Measurements from ENCODE around the gene STMN3. TPM values are rescaled to one million over a fixed set of nuclear protein-coding genes. Genes with fewer than 3 reads are reported as not detected.

STMN3 gene
- total and polyA plus RNA-seq, 8 donors = 12.6 to 47.0 (median 34.4) TPM

GRCh38 chr20:63597651-63598478 is 55.4 kb downstream of the STMN3 start:
- Histone ChIP-seq H3K27ac (no peak overlapping the region), H3K4me1 (no peaks in the 10 kb centered on the region), H3K36me3 (peaks cover 0 to 98% of the 10 kb centered on the region in 2 donors), H3K4me3 (no peak overlapping the region), H3K27me3 (no peaks in the 10 kb centered on the region), H3K9me3 (no peaks in the 10 kb centered on the region)
- ATAC-seq (no peak), DNase-seq (peak in 1 of 4 donors; percentile 65)
- intact Hi-C loops (cut with DNase I) = no loop called here
- TF ChIP-seq, protein P1, sequence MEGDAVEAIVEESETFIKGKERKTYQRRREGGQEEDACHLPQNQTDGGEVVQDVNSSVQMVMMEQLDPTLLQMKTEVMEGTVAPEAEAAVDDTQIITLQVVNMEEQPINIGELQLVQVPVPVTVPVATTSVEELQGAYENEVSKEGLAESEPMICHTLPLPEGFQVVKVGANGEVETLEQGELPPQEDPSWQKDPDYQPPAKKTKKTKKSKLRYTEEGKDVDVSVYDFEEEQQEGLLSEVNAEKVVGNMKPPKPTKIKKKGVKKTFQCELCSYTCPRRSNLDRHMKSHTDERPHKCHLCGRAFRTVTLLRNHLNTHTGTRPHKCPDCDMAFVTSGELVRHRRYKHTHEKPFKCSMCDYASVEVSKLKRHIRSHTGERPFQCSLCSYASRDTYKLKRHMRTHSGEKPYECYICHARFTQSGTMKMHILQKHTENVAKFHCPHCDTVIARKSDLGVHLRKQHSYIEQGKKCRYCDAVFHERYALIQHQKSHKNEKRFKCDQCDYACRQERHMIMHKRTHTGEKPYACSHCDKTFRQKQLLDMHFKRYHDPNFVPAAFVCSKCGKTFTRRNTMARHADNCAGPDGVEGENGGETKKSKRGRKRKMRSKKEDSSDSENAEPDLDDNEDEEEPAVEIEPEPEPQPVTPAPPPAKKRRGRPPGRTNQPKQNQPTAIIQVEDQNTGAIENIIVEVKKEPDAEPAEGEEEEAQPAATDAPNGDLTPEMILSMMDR (IDR thresholded peaks at IDR 0.05) = no peak

DNA sequence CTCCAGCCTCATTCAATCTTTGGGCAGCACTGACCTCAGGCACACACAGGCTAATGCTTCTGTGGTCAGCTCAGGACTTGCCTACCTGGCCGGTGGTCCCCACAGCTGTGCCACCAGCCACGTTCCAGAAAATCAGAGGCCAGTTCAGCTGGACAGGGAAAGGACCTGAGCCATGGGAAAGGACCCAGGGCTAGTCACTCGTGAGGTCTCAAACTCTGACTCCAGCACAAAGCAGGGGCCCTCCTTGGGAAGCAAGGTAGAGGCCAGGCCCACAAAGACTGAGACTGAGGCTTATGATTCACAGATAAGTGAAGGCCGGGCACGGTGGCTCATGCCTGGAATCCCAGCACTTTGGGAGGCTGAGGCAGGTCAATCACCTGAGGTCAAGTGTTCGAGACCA is 56.8 kb downstream of the STMN3 start:
- intact Hi-C loops (cut with DNase I) = no loop called here
- Histone ChIP-seq H3K4me3 (no peak overlapping the region), H3K36me3 (peaks cover 0 to 98% of the 10 kb centered on the region in 2 donors), H3K4me1 (no peaks in the 10 kb centered on the region), H3K9me3 (no peaks in the 10 kb centered on the region), H3K27ac (no peak overlapping the region), H3K27me3 (no peaks in the 10 kb centered on the region)
- no peak for ATAC-seq
- peak in 1 of 4 donors; percentile 42 for DNase-seq
- TF ChIP-seq, protein P1 (IDR thresholded peaks at IDR 0.05) = no peak

GRCh38 chr20:63595416-63596127 is 57.7 kb downstream of the STMN3 start:
- no peaks in the 10 kb centered on the region for H3K9me3 ChIP-seq
- H3K27ac ChIP-seq = no peak overlapping the region
- ATAC-seq (no peak), DNase-seq (peak in 1 of 4 donors; percentile 67)
- intact Hi-C loops (cut with DNase I) = no loop called here
- peaks cover 0 to 98% of the 10 kb centered on the region in 2 donors for H3K36me3 ChIP-seq
- H3K4me3 ChIP-seq = no peak overlapping the region
- no peaks in the 10 kb centered on the region for H3K27me3 ChIP-seq
- no peaks in the 10 kb centered on the region for H3K4me1 ChIP-seq
- TF ChIP-seq, protein P1 (IDR thresholded peaks at IDR 0.05) = no peak

DNA sequence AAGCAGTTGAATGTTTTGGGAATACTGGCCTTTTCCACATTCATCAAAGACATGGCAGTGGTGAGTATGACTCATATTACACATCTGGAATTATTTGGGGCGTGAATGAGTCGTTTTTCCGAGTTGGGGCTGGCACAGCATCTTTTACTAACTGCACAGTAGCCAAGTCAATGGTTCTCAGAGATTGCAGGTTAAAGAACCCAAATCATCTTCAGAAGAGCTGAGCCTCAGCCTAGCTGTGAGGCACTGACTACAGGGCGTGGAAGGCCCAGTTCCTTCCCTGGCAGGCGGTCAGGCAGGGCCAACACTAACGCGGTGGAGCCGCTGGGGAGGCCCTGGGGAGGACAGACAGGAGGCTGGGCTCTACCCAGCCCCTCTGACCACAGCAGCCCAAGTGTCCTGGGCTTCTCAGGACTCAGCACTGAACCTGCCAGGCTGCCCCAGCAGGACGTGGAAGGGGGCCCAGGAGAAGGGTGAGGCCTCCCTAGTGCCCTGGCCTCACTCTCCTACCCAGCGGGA is 59.1 kb downstream of the STMN3 start:
- intact Hi-C loops (cut with DNase I) = no loop called here
- no peaks in the 10 kb centered on the region for H3K9me3 ChIP-seq
- H3K4me1 ChIP-seq = no peaks in the 10 kb centered on the region
- TF ChIP-seq, protein P1 (IDR thresholded peaks at IDR 0.05) = no peak
- no peak overlapping the region for H3K27ac ChIP-seq
- H3K36me3 ChIP-seq = peaks cover 0 to 98% of the 10 kb centered on the region in 2 donors
- no peak for ATAC-seq
- no peak overlapping the region for H3K4me3 ChIP-seq
- no peaks in the 10 kb centered on the region for H3K27me3 ChIP-seq
- peak in 1 of 4 donors; percentile 37 for DNase-seq

DNA sequence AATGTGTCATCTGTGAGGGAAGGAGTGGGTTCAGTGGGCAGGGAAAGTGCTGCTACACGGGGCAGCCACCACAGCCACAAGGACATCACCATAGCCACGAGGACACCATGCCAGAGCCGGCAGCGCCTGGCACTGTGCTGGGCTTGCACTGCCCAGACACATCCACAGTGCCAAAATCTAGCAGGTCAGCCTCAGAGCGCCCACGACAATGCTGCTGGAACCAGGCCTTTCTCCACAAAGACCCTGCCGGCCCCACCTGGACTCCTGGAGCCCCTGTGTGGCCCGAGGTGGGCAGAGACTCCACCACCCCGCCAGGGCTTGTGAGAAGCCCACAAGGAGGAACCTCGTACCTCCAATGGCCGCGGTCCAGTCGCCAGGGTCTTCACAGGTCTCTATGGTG is 60.6 kb downstream of the STMN3 start:
- H3K4me3 ChIP-seq = no peak overlapping the region
- H3K4me1 ChIP-seq = no peaks in the 10 kb centered on the region
- H3K9me3 ChIP-seq = no peaks in the 10 kb centered on the region
- TF ChIP-seq, protein P1 (IDR thresholded peaks at IDR 0.05) = no peak
- DNase-seq (peak in 1 of 4 donors; percentile 65), ATAC-seq (no peak)
- H3K27ac ChIP-seq = no peak overlapping the region
- intact Hi-C loops (cut with DNase I) = no loop called here
- H3K36me3 ChIP-seq = peaks cover 0 to 96% of the 10 kb centered on the region in 2 donors
- no peaks in the 10 kb centered on the region for H3K27me3 ChIP-seq

All from left lung (tissue), 10 donors.